ENCODE measurements around the gene UGT1A10.
"Not testable (repeated sequence)": the region's sequence is repeated elsewhere in the genome, so short reads cannot be mapped to it uniquely, and the experiment has no call there.

Gene UGT1A10

DNA sequence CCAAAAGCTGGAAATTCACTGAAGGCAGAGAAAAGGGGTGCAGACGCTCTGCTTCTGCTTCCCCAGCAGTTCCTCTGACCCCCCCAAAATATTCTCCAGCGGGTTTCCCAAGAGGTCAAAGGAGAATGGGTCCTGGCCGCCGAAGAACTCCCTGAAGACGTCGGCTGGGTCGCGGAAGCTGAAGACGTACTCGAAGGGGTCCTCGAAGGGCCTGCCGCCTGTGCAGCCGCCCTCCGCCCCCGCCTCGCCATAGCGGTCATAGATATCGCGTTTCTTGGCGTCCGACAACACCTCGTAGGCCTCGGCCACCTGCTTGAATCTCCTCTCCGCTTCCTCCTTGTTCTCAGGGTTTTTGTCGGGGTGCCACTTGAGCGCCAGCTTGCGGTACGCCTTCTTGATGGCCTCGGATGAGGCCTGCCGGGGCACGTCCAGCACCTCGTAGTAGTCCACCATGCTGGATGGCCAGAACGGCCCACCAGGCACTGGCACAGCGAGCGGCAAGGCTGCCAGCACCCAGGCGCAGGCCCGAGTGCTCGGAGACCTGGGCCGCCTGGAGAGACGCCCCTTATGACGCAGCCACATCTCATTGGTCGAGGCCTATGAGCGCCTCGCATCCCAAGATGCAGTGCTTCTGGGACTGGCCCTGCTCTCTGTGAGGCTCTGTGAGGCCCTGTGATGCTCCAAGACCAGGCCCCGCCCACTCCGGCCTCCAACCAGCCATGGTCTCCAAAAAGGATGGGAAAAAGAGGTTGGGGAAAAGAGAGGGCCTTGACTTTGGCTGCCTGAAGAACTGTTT lies 107.4 kb downstream of the UGT1A10 start:
- no peak for DNase-seq (ENCODE audit: low read depth)

DNA sequence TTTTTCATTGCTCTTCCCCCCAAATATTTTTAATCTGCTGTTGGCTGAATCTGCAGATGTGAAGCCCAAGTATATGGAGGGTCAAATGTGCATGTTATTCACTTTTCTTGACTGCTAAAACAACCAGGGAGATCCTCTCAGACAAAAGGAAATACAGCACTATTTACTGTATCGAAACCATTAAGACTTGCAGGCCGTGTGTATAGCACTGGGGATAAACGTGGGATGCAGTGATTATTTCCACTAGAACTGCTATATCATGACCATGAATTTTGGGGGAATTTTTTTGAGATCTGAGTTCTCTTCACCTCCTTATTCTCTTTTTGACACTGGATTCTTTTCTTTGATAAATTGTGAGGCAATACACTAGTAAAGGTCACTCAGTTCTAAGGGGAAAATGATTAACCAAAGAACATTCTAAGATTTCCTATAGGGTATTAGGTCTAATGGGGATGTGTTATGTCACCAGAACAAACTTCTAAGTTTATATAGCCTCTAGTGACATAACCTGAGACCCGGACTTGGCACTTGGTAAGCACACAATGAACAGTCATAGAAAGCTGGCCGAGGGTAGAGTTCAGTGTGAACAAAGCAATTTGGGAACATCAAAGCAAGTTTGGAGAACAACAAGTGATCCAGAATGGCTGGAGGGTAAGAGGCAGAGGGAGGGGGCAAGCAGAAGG lies 109.0 kb downstream of the UGT1A10 start:
- no peak for DNase-seq (ENCODE audit: low read depth)

GRCh38 chr2:233745838-233746237 lies 109.6 kb downstream of the UGT1A10 start:
- DNase-seq (ENCODE audit: low read depth) = not testable (repeated sequence)

DNA sequence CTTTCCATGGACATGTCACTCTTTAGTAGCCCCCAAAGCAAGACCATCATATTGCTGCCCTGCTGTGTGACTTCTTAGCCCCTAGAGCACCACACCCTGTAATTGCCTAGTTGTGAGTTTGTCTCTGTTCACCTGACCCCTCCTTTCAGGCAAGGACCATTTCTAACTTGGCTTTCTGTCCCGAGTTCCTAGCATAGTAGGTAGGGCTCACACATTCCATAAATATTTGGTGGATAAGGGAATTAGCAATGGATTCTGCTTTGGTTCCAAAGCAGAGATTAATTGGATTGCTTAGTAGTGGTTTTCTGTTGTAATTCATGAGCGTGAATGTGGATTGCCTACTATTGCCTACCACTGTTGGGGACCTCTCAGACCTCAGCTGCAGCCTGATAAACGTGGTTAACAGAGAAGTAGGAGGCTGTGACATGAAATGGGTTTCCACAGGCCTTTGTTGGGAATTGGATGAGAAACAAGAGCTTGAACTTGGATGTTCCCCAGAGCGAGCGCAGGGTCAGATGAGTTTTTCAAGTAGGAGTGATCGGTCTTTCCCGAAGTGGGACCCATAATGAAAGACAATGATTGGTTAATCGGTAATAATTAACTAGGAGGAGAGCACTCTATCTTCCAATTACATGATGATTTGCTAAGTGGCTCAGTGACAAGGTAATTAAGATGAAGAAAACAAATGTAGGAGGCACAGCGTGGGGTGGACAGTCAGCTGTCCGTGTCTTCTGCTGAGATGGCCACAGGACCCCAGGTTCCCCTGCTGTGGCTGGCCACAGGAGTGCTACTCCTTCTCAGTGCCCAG lies 110.4 kb downstream of the UGT1A10 start:
- DNase-seq (ENCODE audit: low read depth) = no peak

- DNase-seq (ENCODE audit: low read depth) = no peak
Observed at GRCh38 chr2:233747283-233747544, 111.0 kb downstream of the UGT1A10 start.

- DNase-seq (ENCODE audit: low read depth) = not testable (repeated sequence)
Observed at GRCh38 chr2:233750689-233751088, 114.4 kb downstream of the UGT1A10 start.

DNA sequence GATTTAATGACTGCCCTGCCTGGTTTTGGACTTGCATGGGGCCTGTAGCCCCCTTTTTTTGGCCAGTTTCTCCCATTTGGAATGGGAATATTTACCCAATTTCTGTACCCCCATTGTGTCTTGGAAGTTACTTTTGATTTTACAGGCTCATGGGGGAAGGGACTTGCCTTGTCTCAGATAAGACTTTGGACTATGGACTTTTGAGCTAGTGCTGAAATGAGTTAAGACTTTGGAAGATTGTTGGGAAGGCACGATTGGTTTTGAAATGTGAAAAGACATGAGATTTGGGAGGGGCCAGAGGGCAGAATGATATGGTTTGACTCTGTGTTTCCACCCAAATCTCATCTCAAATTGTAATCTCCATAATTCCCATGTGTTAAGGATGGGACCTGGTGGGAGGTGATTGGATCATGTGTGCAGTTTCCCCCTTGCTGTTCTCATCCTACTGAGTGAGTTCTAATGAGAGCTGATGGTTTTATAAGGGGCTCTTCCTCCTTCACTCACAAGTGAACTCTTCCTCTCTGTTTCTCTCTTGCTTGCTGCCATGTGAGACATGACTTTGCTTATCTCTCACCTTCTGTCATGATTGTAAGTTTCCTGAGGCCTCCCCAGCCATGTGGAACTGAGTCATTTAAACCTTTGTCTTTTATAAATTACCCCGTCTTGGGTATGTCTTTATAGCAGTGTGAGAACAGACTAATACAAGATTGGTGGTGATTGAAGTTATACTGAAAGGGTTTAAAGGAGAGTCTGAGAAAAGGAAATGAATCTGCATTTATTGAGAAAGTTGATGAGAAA lies 115.2 kb downstream of the UGT1A10 start:
- not testable (repeated sequence) for DNase-seq (ENCODE audit: low read depth)

DNA sequence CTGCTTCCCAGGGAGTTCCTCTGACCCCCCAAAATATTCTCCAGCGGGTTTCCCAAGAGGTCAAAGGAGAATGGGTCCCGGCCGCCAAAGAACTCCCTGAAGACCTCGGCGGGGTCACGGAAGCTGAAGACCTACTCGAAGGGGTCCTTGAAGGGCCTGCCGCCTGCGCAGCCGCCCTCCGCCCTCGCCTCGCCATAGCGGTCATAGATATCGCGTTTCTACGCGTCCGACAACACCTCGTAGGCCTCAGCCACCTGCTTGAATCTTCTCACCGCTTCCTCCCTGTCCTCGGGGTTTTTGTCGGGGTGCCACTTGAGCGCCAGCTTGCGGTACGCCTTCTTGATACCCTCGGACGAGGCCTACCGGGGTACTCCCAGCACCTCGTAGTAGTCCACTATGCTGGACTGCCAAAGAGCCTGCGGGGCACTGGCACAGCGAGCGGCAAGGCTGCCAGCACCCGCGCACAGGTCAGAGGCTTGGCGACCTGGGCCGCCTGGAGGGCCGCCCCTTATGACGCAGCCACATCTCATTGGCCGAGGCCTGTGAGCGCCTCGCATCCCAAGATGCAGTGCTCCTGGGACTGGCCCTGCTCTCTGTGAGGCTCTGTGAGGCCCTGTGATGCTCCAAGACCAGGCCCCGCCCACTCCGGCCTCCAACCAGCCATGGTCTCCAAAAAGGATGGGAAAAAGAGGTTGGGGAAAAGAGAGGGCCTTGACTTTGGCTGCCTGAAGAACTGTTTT lies 118.8 kb downstream of the UGT1A10 start:
- no peak for DNase-seq (ENCODE audit: low read depth)

DNA sequence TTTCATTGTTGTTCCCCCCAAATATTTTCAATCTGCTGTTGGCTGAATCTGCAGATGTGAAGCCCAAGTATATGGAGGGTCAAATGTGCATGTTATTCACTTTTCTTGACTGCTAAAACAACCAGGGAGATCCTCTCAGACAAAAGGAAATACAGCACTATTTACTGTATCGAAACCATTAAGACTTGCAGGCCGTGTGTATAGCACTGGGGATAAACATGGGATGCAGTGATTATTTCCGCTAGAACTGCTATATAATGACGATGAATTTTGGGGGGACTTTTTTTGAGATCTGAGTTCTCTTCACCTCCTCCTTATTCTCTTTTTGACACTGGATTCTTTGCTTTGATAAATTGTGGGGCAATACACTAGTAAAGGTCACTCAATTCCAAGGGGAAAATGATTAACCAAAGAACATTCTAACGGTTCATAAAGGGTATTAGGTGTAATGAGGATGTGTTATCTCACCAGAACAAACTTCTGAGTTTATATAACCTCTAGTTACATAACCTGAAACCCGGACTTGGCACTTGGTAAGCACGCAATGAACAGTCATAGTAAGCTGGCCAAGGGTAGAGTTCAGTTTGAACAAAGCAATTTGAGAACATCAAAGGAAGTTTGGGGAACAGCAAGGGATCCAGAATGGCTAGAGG lies 120.3 kb downstream of the UGT1A10 start:
- no peak for DNase-seq (ENCODE audit: low read depth)

- no peak for DNase-seq (ENCODE audit: low read depth)
Observed at GRCh38 chr2:233758141-233758540, 121.9 kb downstream of the UGT1A10 start.

DNA sequence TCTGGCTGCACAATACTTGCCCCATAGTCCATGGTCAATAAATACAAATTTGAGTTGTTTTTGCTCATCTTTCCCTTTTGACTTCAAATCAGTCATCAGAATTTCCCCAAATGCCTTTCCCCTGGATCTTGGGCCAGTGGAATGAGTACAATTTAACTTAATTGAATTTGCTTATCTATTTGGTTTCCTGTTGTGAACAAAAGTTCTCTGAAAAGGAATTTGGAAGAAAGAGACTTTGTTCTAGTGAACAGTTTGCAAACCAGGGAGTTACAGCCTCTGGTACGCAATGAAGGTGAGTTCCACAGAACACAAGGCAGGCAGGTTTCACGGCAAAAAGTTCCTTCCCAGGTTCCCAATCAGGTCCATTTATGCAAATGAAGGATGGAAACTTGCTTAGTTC lies 122.6 kb downstream of the UGT1A10 start:
- DNase-seq (ENCODE audit: low read depth) = no peak

GRCh38 chr2:233760043-233760442 lies 123.8 kb downstream of the UGT1A10 start, which contains the start of gene UGT1A1:
Gene UGT1A1 (plus strand): TSS chr2:233760270. CDS start chr2:233760288, 18 bp downstream.
- no peak for DNase-seq (ENCODE audit: low read depth)

DNA sequence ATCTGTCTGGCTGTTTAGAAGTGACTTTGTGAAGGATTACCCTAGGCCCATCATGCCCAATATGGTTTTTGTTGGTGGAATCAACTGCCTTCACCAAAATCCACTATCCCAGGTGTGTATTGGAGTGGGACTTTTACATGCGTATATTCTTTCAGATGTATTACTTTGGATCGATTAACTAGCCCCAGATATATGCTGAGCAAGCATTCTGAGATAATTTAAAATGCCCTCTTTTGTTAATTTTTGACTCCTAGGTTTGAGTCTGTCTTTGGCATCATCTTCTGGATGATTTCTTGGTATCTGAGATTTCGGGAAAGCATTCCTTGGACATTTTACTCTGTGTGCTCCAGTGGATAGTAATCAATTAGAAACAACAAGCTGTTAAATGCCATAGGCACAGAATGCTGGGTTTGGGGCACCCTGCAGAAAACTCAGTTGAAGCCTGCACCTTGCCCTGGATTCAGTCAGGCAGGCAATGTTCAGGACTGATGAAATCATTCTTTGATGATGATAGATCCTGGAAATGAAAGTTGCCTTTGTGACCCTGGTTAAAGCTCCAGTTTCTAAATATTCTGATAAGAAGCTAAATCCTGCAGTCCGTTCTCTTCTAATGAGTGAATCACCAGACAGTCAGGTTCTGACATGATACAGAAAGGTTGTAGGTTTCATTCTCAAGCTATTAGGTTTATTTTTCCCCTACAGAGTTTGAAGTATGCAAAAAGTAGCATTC lies 125.0 kb downstream of the UGT1A10 start:
- DNase-seq (ENCODE audit: low read depth) = no peak

DNA sequence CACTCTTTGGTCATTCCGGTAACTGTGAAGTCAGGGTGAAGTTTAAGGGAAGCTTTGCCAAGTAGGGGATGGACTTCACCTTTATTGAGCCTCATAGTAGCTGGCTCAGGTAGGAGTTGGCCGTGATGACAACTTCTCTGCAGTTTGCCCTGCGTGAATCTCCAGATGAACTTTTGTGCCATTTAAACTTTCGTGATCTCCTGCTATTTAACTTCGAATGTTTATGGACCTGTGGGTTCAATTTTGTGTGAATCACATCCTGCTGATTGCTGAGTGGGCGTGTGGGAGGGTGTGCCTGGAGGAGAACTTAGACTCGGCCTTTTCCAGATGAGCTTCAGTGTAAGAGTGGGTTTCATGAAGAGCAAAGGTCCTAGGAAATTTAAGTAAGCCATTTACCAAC lies 128.0 kb downstream of the UGT1A10 start:
- no peak for DNase-seq (ENCODE audit: low read depth)

DNA sequence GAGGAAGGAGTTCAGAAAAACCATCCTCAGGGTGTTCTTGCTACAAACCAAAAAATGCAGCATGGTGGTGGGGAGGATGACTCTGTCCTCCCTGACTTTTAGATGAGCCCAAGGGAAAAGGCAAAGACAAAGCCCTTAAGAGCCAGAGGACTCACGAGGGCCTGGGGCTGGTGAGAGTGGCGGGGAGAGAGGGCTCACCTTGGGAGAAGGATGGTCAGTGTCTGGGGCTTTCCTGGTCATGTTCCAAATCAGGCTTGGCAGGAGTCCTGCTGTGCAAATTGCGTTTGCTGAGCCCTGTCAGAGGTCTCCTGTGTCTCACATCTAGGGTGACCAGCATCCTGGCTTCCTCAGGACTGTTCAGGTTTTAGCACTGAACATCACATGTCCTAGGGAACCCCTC lies 128.5 kb downstream of the UGT1A10 start:
- DNase-seq (ENCODE audit: low read depth) = no peak

- DNase-seq (ENCODE audit: low read depth) = no peak
Observed at GRCh38 chr2:233766416-233766815, 130.2 kb downstream of the UGT1A10 start.

DNA sequence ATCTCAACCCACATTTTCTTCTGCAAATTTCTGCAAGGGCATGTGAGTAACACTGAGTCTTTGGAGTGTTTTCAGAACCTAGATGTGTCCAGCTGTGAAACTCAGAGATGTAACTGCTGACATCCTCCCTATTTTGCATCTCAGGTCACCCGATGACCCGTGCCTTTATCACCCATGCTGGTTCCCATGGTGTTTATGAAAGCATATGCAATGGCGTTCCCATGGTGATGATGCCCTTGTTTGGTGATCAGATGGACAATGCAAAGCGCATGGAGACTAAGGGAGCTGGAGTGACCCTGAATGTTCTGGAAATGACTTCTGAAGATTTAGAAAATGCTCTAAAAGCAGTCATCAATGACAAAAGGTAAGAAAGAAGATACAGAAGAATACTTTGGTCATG lies 131.8 kb downstream of the UGT1A10 start:
- no peak for DNase-seq (ENCODE audit: low read depth)

DNA sequence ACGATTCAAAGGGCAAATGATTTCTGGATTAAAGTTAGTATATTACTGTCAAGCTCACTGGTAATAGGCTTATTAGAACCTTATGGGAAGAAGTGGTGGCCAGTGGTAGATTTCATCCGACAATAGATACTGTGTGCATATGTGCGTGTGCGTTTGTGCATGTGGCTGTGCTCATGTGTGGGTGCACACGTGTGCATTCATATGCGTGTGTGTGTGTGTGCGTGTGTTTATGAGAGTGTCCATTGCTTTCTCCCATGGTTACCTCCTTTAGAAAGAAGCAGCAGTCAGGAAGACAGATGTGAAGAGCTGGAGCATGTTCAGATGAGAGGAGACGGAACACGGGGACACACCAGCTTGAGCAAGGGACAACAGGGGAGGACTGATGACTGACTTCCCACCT lies 133.0 kb downstream of the UGT1A10 start:
- DNase-seq (ENCODE audit: low read depth) = no peak

GRCh38 chr2:233772153-233772552 lies 135.9 kb downstream of the UGT1A10 start:
- no peak for DNase-seq (ENCODE audit: low read depth)

DNA sequence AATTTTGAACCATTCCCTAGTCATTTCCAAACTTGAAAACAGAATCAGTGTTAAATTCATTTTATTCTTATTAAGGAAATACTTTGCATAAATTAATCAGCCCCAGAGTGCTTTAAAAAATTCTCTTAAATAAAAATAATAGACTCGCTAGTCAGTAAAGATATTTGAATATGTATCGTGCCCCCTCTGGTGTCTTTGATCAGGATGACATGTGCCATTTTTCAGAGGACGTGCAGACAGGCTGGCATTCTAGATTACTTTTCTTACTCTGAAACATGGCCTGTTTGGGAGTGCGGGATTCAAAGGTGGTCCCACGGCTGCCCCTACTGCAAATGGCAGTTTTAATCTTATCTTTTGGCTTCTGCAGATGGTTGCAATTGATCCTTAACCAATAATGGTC lies 136.3 kb downstream of the UGT1A10 start:
- DNase-seq (ENCODE audit: low read depth) = no peak

All from fibroblast of the conjunctiva (primary cell).